H9 (cell line): ENCODE results near the gene PPP2R3B. TPM values are rescaled to one million over a fixed set of nuclear protein-coding genes. Genes with fewer than 3 reads are reported as not detected.
A peak's percentile ranks its signal among the peaks of the same experiment; 100 is the strongest.

Experiments
- DNase-seq: peaks from one replicate; pipeline ENCODE4 v3.0.0-alpha.2; 2017
- H2AFZ ChIP-seq: one replicate; pipeline ENCODE4 v1.6.1; 2013; ENCODE audit warnings: mild to moderate bottlenecking, low read length, control low read depth, moderate library complexity
- H2AK5ac ChIP-seq: 2 replicates; pipeline ENCODE4 v1.6.1; 2013; ENCODE audit warnings: low read length, control low read depth, mixed read lengths; ENCODE audit not compliant: insufficient read length
- H2BK120ac ChIP-seq: one replicate; pipeline ENCODE4 v1.6.1; 2013; ENCODE audit warnings: low read depth, mild to moderate bottlenecking, low read length, control low read depth, inconsistent platforms; ENCODE audit not compliant: poor library complexity, severe bottlenecking
- H2BK12ac ChIP-seq: 2 replicates; pipeline ENCODE4 v1.6.1; 2013; ENCODE audit warnings: low read length, control low read depth, mixed read lengths, low read depth; ENCODE audit not compliant: insufficient read length
- H2BK15ac ChIP-seq: 2 replicates; pipeline ENCODE4 v1.6.1; 2013; ENCODE audit warnings: low read depth, low read length, control low read depth
- H2BK20ac ChIP-seq: one replicate; pipeline ENCODE4 v1.6.1; 2013; ENCODE audit warnings: low read depth, mild to moderate bottlenecking, low read length, control low read depth, inconsistent platforms; ENCODE audit not compliant: poor library complexity, severe bottlenecking
- H2BK5ac ChIP-seq: 2 replicates; pipeline ENCODE4 v1.6.1; 2013; ENCODE audit warnings: low read length, control low read depth, mixed read lengths; ENCODE audit not compliant: insufficient read length
- H3K14ac ChIP-seq: 2 replicates; pipeline ENCODE4 v1.6.1; 2013; ENCODE audit warnings: low read length, control low read depth; ENCODE audit not compliant: insufficient read depth
- H3K18ac ChIP-seq: 2 replicates; pipeline ENCODE4 v1.6.1; 2013; ENCODE audit warnings: low read depth, mild to moderate bottlenecking, mixed read lengths, low read length, control low read depth; ENCODE audit not compliant: insufficient read length
- H3K23ac ChIP-seq: 2 replicates; pipeline ENCODE4 v1.6.1; 2013; ENCODE audit warnings: low read length, control low read depth, mixed read lengths, low read depth; ENCODE audit not compliant: insufficient read length
- H3K23me2 ChIP-seq: 2 replicates; pipeline ENCODE4 v1.6.1; 2013; ENCODE audit warnings: low read depth, mild to moderate bottlenecking, mixed read lengths, low read length, control low read depth; ENCODE audit not compliant: insufficient read length, poor library complexity, severe bottlenecking
- H3K27ac ChIP-seq: 2 replicates; pipeline ENCODE4 v1.5.1; 2013; ENCODE audit warnings: low read length, control low read depth, mixed read lengths, low read depth; ENCODE audit not compliant: insufficient read length
- H3K27me3 ChIP-seq: 2 replicates; pipeline ENCODE4 v1.6.1; 2013; ENCODE audit warnings: low read length, control low read depth, inconsistent platforms; ENCODE audit not compliant: insufficient read depth
- H3K4ac ChIP-seq: 2 replicates; pipeline ENCODE4 v1.6.1; 2013; ENCODE audit warnings: low read depth, mild to moderate bottlenecking, control low read depth, inconsistent platforms, low read length, moderate library complexity
- H3K4me1 ChIP-seq: 2 replicates; pipeline ENCODE4 v1.6.1; 2013; ENCODE audit warnings: low read length, control low read depth, inconsistent platforms; ENCODE audit not compliant: insufficient read depth
- H3K4me2 ChIP-seq: 2 replicates; pipeline ENCODE4 v1.6.1; 2013; ENCODE audit warnings: low read length, control low read depth, mixed read lengths; ENCODE audit not compliant: insufficient read length, insufficient read depth
- H3K56ac ChIP-seq: 2 replicates; pipeline ENCODE4 v1.6.1; 2013; ENCODE audit warnings: low read depth, mild to moderate bottlenecking, mixed read lengths, low read length, control low read depth; ENCODE audit not compliant: insufficient read length
- H3K79me1 ChIP-seq: 2 replicates; pipeline ENCODE4 v1.6.1; 2013; ENCODE audit warnings: low read depth, mild to moderate bottlenecking, moderate library complexity, low read length, control low read depth, inconsistent platforms; ENCODE audit not compliant: insufficient read depth, poor library complexity, severe bottlenecking
- H3K79me2 ChIP-seq: 2 replicates; pipeline ENCODE4 v1.6.1; 2013; ENCODE audit warnings: low read length, control low read depth, inconsistent platforms; ENCODE audit not compliant: insufficient read depth
- H3K9ac ChIP-seq: 2 replicates; pipeline ENCODE4 v1.6.1; 2013; ENCODE audit warnings: low read length, control low read depth, mixed read lengths; ENCODE audit not compliant: insufficient read length; ENCODE audit errors: extremely low read depth
- H3K9me3 ChIP-seq: one replicate; pipeline ENCODE4 v1.6.1; 2013; ENCODE audit warnings: low read depth, low read length, inconsistent platforms; ENCODE audit not compliant: control insufficient read depth
- H3T11ph ChIP-seq: one replicate; pipeline ENCODE4 v1.6.1; 2013; ENCODE audit warnings: mild to moderate bottlenecking, low read length, control low read depth, inconsistent platforms
- H4K20me1 ChIP-seq: one replicate; pipeline ENCODE4 v1.6.1; 2013; ENCODE audit not compliant: control insufficient read depth, insufficient read length, insufficient read depth
- H4K5ac ChIP-seq: 2 replicates; pipeline ENCODE4 v1.6.1; 2013; ENCODE audit warnings: low read depth, mild to moderate bottlenecking, mixed read lengths, low read length, control low read depth; ENCODE audit not compliant: insufficient read length
- H4K8ac ChIP-seq: replicated peaks from 2 replicates; pipeline ENCODE4 v1.6.1; 2013; ENCODE audit warnings: low read length, control low read depth, mixed read lengths, low read depth; ENCODE audit not compliant: insufficient read length
- H4K91ac ChIP-seq: 2 replicates; pipeline ENCODE4 v1.6.1; 2013; ENCODE audit warnings: low read depth, mild to moderate bottlenecking, moderate library complexity, mixed read lengths, low read length, control low read depth; ENCODE audit not compliant: insufficient read length
- H3K27ac Mint-ChIP-seq, 3 experiments: 2 replicates in 2 of 3; 3 replicates in 1 of 3; pipeline ENCODE4 v1.8.0; 2020 to 2021; ENCODE audit warnings: mixed read lengths in 3 of 3, mild to moderate bottlenecking in 1 of 3, moderate library complexity in 1 of 3
- H3K27me3 Mint-ChIP-seq: 2 replicates; pipeline ENCODE4 v1.8.0; 2021; ENCODE audit warnings: low read depth, mild to moderate bottlenecking, moderate library complexity, mixed read lengths
- H3K36me3 Mint-ChIP-seq, 3 experiments: 2 replicates in 2 of 3; 3 replicates in 1 of 3; pipeline ENCODE4 v1.8.0; 2020 to 2021; ENCODE audit warnings: low read depth in 3 of 3, mixed read lengths in 3 of 3; ENCODE audit not compliant: insufficient read depth in 1 of 3
- H3K4me1 Mint-ChIP-seq, 2 experiments: 2 replicates each; pipeline ENCODE4 v1.8.0; 2020; ENCODE audit warnings: mixed read lengths in 2 of 2
- H3K4me3 Mint-ChIP-seq, 2 experiments: 2 replicates in 1 of 2; 3 replicates in 1 of 2; pipeline ENCODE4 v1.8.0; 2020 to 2021; ENCODE audit warnings: mild to moderate bottlenecking in 2 of 2, mixed read lengths in 2 of 2, moderate library complexity in 1 of 2
- H3K9me3 Mint-ChIP-seq, 2 experiments: 2 replicates in 1 of 2; 3 replicates in 1 of 2; pipeline ENCODE4 v1.8.0; 2020; ENCODE audit warnings: mild to moderate bottlenecking in 2 of 2, mixed read lengths in 2 of 2, moderate library complexity in 1 of 2
- CTCF ChIP-seq: fragments of 200-600 bp; sonication (generic); conservative IDR thresholded peaks from 3 replicates; pipeline ENCODE4 v1.8.0; 2021; ENCODE audit warnings: antibody characterized with exemption, mild to moderate bottlenecking
- WGBS: extraction: QIAGEN DNeasy Blood & Tissue Kit; methylation state at CpG from one replicate; pipeline ENCODE4 v1.1.7; 2013; ENCODE audit warnings: missing lambda C conversion rate, low lambda C conversion rate, mixed read lengths; ENCODE audit not compliant: insufficient read length; ENCODE audit errors: extremely low coverage; 5-methylcytosine and 5-hydroxymethylcytosine counted together
- total RNA-seq: library from RNA; stranded (reverse); gene quantifications from 2 replicates; pipeline ENCODE4 v1.2.1, GENCODE V29; 2021

Gene PPP2R3B
- total RNA-seq, 1 experiment from 2014 or later: 72.1 TPM

DNA sequence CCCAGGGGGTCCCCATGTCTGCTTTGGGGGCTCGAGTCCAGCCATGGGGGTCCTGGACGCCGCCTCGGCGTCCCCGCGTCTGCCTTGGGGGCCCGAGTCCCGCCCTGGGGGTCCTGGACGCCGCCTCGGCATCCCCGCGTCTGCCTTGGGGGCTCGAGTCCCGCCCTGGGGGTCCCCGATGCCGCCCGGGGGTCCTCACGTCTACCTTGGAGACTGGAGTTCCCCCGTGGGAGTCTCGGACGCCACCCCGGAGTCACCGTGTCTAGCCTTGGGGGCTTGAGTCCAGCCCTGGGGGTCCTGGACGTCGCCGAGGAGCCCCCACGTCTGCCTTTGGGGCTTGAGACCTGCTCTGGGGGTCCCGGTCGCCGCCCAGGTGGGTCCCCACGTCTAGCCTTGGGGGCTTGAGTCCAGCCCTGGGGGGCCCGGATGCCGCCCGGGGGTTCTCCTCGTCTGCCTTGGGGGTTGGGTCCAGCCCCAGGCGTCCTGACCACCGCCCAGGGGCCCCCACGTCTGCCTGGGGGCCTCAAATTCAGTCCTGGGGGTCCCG, 67.1 kb downstream of the PPP2R3B start:
- Histone ChIP-seq H3K27me3 (no peaks in the 10 kb centered on the region), H2BK5ac (no peak overlapping the region), H2BK120ac (no peak overlapping the region), H3K4me2 (peak overlapping the region; percentile 27), H2BK15ac (no peak overlapping the region), H2BK20ac (no peak overlapping the region), H3K4me1 (no peaks in the 10 kb centered on the region), H3K56ac (no peak overlapping the region), H2AFZ (no peak overlapping the region), H3K27ac (no peak overlapping the region), H3K9ac (peak overlapping the region; percentile 39), H3K4ac (no peak overlapping the region), H2AK5ac (no peak overlapping the region), H3K14ac (no peak overlapping the region), H4K5ac (no peak overlapping the region), H4K8ac (no peak overlapping the region), H3K18ac (no peak overlapping the region), H4K91ac (no peak overlapping the region), H3K9me3 (no peaks in the 10 kb centered on the region), H3K79me2 (no peaks in the 10 kb centered on the region), H3K79me1 (peaks cover 4% of the 10 kb centered on the region), H4K20me1 (no peaks in the 10 kb centered on the region), H3K23ac (no peak overlapping the region), H3T11ph (no peak overlapping the region), H2BK12ac (no peak overlapping the region), H3K23me2 (peaks cover 15% of the 10 kb centered on the region)
- peak overlapping the region; percentile 90 to 93 for H3K4me3 Mint-ChIP-seq
- H3K27me3 Mint-ChIP-seq: peaks cover 2% of the 10 kb centered on the region; the same call in 1 of the 2 replicates
- H3K9me3 Mint-ChIP-seq: peaks cover 2 to 4% of the 10 kb centered on the region in 2 experiments; a peak in 2 of 5 replicates
- no CpG with 5 or more reads among the region's 41 CpGs for WGBS
- DNase-seq: no peak
- TF ChIP-seq CTCF: no peak
- H3K27ac Mint-ChIP-seq: no peak overlapping the region
- peaks cover 11 to 19% of the 10 kb centered on the region in 2 experiments for H3K4me1 Mint-ChIP-seq
- peaks cover 0 to 2% (median 0%) of the 10 kb centered on the region in 3 experiments; a peak in 5 of 7 replicates for H3K36me3 Mint-ChIP-seq
